Calu3 (cell line): Measurements from ENCODE around the gene SDCCAG8. TPM values are rescaled to one million over a fixed set of nuclear protein-coding genes. Genes with fewer than 3 reads are reported as not detected.

Source experiments
- BruUV-seq: library from RNA; stranded (reverse); fragments of 400-500 nt; replicated peaks from 2 replicates; lab custom pipeline; 2021; lab: Mats Ljungman, UMichigan
- CTCF ChIA-PET: fragments of 300-600 bp; sonication (Branson Sonifier 250); formaldehyde crosslinking; loops from one replicate; lab custom pipeline; 2022; ENCODE audit warnings: antibody characterized with exemption; lab: Charles Lee
- DNase-seq: peaks from one replicate; pipeline ENCODE4 v3.0.0; 2022
- H3K27ac Mint-ChIP-seq: one replicate; pipeline ENCODE4 v1.8.0; 2022; ENCODE audit warnings: mixed read lengths; ENCODE audit not compliant: unreplicated experiment
- H3K27me3 Mint-ChIP-seq: one replicate; pipeline ENCODE4 v1.8.0; 2022; ENCODE audit warnings: mixed read lengths; ENCODE audit not compliant: unreplicated experiment
- H3K36me3 Mint-ChIP-seq: one replicate; pipeline ENCODE4 v1.8.0; 2022; ENCODE audit warnings: mild to moderate bottlenecking, moderate library complexity, mixed read lengths; ENCODE audit not compliant: insufficient read depth, unreplicated experiment
- H3K4me1 Mint-ChIP-seq: one replicate; pipeline ENCODE4 v1.8.0; 2022; ENCODE audit warnings: mild to moderate bottlenecking, low read depth, mixed read lengths; ENCODE audit not compliant: unreplicated experiment
- H3K4me3 Mint-ChIP-seq: one replicate; pipeline ENCODE4 v1.8.0; 2022; ENCODE audit warnings: mild to moderate bottlenecking, low read depth, moderate library complexity, mixed read lengths; ENCODE audit not compliant: unreplicated experiment
- H3K9me3 Mint-ChIP-seq: one replicate; pipeline ENCODE4 v1.8.0; 2022; ENCODE audit warnings: low read depth, mixed read lengths; ENCODE audit not compliant: unreplicated experiment
- CTCF ChIP-seq: fragments of 200-600 bp; IDR thresholded peaks from one replicate; pipeline ENCODE4 v1.8.0; 2022; ENCODE audit warnings: antibody characterized with exemption; ENCODE audit not compliant: unreplicated experiment
- intact Hi-C: fragments of 100-400 bp; cut with micrococcal nuclease; formaldehyde crosslinking; loops from one replicate; pipeline ENCODE4 v1.10.0; 2022; ENCODE audit not compliant: unreplicated experiment
- total RNA-seq: library from RNA; stranded (reverse); gene quantifications from 2 replicates; pipeline ENCODE4 v1.2.3, GENCODE V29; 2022

SDCCAG8 gene
- total RNA-seq, 1 experiment from 2014 or later = 67.3 TPM

GRCh38 chr1:243301059-243301458 is 45.2 kb downstream of the SDCCAG8 start:
- intact Hi-C loops = no loop called here
- H3K36me3 Mint-ChIP-seq = peaks cover 6% of the 10 kb centered on the region
- TF ChIP-seq CTCF = no peak
- H3K27me3 Mint-ChIP-seq = no peaks in the 10 kb centered on the region
- no peak overlapping the region for H3K27ac Mint-ChIP-seq
- no peak overlapping the region for H3K4me3 Mint-ChIP-seq
- no peak for DNase-seq
- CTCF ChIA-PET = no interaction called here
- BruUV-seq = no TSS peak
- H3K4me1 Mint-ChIP-seq = peaks cover under 1% of the 10 kb centered on the region
- H3K9me3 Mint-ChIP-seq = peaks cover 8% of the 10 kb centered on the region

DNA sequence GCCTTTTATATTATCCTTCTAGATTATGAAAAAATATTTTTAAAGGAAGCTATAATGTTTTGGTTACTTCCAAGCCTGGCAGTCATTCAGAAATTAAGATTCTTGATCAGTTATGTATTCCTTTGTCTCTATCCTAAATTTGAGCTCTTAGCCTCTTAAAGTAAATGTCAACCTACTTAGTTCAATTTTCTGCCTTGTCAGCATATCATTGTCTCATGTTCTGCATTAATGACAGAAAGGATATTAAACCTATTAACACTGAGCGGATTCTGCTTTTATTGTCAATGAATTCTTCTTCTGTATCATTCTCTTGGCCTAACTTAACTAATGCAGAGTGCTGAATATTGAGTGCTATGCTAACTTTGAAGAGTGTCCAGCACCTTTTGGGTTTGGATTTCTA is 56.0 kb downstream of the SDCCAG8 start:
- H3K36me3 Mint-ChIP-seq = peaks cover 22% of the 10 kb centered on the region
- CTCF ChIA-PET = no interaction called here
- no TSS peak for BruUV-seq

GRCh38 chr1:243312952-243313634 is 57.3 kb downstream of the SDCCAG8 start:
- no peak for TF ChIP-seq CTCF
- CTCF ChIA-PET = no interaction called here
- Mint-ChIP-seq H3K27ac (no peak overlapping the region), H3K4me1 (peaks cover 17% of the 10 kb centered on the region), H3K36me3 (peaks cover 22% of the 10 kb centered on the region), H3K9me3 (no peaks in the 10 kb centered on the region), H3K4me3 (no peak overlapping the region), H3K27me3 (no peaks in the 10 kb centered on the region)
- no TSS peak for BruUV-seq
- intact Hi-C loops = no loop called here
- DNase-seq = no peak

More for the DNA sequence above, 56.0 kb downstream of the SDCCAG8 start:
- no peak for TF ChIP-seq CTCF
- Mint-ChIP-seq H3K4me1 (peaks cover 17% of the 10 kb centered on the region), H3K27ac (no peak overlapping the region), H3K9me3 (no peaks in the 10 kb centered on the region), H3K4me3 (no peak overlapping the region), H3K27me3 (no peaks in the 10 kb centered on the region)
- intact Hi-C loops = no loop called here
- DNase-seq = no peak

DNA sequence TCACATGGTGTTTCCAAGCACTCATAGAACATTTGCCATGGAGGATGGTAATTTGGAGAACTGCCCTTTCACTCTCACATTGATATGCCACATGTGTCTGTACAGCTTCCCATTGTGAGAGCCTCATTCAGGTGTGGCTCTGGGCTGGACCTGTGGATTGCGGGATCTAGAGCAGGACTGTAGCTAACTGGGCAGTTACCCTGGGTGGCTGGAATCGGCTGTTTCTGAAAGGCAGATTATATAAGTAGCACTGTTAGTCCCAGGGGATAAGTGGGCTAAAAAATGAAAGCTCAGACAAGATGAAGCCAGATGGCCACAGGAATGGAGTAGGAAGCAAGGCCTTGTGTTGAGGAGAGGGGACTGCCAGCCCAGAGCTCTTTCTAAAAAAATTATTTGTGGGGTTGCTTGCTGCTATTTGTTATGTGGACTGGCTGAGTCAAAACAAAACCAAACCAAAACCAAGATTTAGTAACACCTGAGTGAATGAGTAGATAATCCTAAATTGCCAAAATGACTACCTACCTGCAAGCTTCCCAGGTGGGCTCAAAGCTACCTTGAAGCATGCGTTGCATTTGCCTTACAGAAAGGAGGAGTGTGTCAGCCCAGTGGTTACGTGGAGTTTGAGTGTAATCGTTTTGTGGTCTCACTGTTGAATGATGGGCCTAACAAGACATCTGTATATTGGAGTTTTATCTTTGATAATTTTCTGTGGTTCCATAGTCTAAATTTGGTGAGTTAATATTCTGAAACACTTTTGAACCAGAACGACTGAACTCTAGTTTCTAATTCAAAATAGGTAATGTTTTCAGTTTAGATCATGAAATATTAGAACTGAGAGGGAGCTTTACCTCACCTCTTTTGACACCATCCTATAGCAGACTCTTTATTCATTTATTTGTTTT is 58.0 kb downstream of the SDCCAG8 start:
- BruUV-seq = no TSS peak
- Mint-ChIP-seq H3K27me3 (no peaks in the 10 kb centered on the region), H3K4me3 (no peak overlapping the region), H3K36me3 (peaks cover 16% of the 10 kb centered on the region), H3K9me3 (no peaks in the 10 kb centered on the region), H3K4me1 (peaks cover 17% of the 10 kb centered on the region), H3K27ac (no peak overlapping the region)
- TF ChIP-seq CTCF = no peak
- intact Hi-C loops = no loop called here
- no peak for DNase-seq
- CTCF ChIA-PET = interaction anchor here (0.6 kb wide), 1 partner anchor 9 kb away, joined by 3 read pairs; no protein-coding TSS in a partner anchor
